HG03354 (cell line): Measurements from ENCODE around the gene TEX19.
"Not testable (repeated sequence)": the region's sequence is repeated elsewhere in the genome, so short reads cannot be mapped to it uniquely, and the experiment has no call there.

ENCODE experiments used
- ATAC-seq: cut with Tn5 transposase; IDR thresholded peaks from one replicate; pipeline ENCODE4 v1.9.1; 2021; ENCODE audit warnings: mild to moderate bottlenecking; ENCODE audit not compliant: unreplicated experiment, poor library complexity, severe bottlenecking

The TEX19 gene

DNA sequence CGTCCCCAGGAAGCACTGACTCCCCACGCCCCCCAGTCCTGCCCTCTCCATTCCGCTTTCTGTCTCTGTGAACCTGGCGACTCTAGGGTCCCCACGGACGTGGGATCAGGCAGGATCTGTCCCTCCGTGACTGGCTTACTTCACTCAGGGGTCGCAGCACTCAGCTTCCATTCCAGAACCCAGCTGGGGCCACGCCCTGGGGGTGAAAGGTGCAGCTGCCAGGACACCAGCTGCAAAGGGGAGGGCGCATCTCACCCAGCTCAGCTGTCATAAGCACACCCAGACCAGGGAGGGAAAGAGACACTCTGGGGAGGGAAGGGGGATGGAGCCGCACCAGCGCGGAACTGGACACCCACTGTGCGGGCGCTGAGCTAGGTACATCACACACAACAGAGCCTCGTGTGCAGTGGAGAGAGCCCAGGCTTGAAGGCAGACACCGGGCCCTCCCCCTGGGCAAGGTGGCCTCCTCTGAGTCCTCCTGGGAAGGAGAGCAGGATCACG is 40.6 kb downstream of the TEX19 start:
- ATAC-seq: no peak

DNA sequence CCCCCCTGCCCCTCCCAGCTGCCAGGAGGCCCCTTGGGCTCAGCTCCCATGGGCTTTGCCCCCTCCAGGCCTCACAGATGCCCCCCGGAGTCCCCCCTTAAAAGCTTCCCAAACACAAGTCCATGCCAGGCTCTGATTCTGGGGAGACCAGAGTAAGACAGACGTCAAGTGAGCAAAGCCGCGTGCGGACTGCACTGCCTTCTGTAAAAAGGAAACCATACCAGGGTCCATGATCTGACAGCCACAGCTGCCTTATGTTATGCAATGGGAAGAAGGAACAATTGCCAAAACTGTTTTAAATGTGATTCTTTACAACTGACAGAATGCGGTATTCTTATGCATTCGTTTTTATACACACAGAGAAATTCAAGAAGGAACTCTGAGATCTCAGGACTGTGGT is 41.2 kb downstream of the TEX19 start:
- no peak for ATAC-seq

DNA sequence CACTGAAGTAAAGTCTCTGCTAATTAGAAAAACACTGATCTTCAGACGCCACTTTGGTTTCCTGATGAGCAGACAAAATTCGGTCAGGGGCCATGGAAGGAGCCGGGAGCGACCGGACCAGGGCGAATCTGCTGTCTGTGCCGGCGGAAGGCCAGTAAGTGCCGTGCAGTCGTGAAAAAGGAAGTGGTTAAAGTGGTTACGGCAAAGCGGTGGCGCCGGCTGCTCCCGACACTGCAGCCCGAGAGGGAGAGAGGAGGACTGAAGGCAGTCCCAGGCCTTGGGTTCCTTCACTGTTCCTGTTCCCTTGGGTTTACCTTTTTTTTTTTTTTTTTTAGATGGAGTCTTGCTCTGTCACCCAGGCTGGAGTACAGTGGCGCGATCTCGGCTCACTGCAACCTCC is 41.8 kb downstream of the TEX19 start:
- peak; percentile 44 for ATAC-seq

DNA sequence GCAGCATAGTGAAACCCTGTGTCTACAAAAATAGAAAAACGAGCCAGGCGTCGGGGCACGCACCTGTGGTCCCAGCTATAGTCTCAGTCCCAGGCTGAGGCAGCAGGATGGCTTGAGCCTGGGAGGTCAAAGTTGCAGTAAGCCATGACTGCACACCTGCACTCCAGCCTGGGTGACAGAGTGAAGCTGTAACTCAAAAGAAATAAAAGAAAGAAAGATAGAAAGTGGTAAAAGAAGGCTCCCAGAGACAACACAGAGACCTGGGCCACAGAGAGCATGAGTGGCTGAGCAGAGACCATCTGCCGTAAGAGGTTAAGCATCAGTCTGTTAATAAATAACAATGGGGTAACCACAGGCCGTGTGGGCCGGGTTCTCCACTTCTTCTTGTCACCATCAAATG is 43.8 kb downstream of the TEX19 start:
- peak; percentile 78 for ATAC-seq

DNA sequence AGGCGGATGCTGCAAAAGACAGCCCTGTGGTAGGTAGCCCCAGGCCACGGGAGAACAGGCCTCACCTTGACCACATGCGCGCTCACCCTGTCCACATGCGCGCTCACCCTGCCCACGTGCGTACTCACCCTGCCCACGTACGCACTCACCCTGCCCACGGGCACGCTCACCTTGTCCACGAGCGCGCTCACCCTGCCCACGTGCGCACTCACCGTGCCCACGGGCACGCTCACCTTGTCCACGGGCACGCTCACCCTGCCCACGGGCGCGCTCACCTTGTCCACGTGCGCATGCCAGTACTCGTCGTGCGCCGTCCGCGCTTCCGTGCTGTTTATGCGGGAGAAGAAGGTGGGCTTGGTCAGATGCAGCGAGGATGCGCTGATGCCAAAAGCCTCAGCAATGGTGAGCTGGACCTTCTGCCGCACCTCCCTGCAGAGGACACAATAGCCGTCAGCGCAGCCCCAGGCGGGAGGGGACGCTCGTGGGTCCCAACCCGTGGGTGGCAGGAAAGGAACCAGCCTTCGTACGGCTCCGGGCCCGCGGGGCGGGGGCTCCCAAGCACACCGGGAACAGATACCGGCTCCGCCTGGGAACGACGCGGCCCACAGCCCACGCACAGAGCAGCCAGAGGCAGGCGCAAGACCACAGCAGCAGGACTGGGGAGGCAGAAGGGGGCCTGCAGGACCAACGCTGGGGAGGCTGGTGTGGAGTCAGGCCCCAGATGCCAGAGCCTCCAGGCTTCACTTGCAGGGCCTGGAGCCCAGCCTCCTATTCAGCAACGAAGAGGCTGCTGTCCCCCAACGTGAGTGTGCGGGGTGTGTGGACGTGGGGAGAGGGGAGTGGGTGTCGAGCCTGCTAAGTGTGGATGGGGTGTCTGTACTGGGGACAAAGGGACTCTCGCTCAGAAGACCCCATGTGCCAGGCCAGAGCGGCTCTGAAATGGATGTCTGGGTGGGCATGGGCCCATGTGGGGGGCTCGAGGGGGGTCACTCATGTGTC is 44.9 kb downstream of the TEX19 start:
- no peak for ATAC-seq

DNA sequence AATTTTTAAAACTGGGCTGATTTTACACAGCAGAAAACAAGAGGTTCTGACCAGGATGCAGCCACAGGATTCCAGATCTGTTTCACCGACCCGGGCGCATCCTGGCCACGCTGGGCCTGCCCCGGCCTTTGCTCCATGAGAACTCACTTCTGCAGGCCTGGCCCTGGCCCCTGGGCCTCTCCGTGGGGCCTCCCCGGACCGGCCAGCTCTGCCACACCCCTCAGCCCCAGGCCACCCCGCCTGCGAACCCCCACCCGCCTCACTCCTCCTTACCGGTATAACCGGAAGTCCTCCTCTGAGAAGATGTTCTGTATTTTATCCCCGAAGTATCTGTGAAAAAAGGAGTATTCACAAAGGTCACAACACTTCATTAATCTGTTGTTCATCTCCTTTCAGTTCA is 46.0 kb downstream of the TEX19 start:
- ATAC-seq: no peak

DNA sequence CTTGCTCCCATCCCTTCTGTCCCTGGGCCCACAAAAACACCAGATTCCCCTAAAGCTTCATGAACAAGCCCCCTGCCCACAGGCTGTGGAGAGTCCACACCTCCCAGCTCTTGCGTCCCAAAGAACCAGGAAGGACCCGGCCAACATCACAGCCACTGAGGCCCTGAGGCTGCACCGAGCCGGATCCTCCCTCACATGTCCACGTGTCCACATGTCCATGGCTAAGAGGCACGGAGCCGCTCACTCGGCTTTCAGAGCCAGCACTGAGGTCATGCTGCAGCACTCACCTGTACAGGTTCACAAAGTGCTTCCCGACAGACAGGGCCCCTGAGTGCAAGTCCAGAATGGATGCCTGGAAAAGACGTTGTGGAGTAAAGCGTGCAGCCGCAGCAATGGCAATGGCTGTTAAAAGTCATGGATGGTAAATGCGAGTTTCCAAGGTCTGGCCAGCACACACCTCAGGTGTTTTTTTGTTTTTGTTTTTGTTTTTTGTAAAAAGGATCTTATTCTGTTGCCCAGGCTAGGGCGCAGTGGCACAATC is 47.2 kb downstream of the TEX19 start:
- no peak for ATAC-seq

DNA sequence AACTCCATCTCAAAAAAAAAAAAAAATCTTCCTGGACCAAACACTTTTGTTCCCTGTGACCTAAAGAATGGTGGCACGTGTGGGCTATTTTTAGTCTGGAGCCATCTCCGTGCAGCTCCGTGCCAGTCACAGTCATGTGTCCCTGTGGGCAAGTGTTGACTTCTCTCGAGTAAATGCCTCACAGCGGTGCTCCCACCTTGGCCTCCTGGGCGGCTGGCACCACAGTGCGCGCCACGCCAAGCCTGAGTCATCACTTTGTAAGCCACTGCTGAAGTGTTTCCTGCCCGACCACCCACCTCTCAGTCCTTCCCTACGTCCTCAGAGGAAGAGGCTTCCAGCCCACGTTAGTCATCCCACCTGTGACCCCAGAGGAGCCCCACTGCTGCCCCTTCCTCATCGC is 48.2 kb downstream of the TEX19 start:
- ATAC-seq: no peak

DNA sequence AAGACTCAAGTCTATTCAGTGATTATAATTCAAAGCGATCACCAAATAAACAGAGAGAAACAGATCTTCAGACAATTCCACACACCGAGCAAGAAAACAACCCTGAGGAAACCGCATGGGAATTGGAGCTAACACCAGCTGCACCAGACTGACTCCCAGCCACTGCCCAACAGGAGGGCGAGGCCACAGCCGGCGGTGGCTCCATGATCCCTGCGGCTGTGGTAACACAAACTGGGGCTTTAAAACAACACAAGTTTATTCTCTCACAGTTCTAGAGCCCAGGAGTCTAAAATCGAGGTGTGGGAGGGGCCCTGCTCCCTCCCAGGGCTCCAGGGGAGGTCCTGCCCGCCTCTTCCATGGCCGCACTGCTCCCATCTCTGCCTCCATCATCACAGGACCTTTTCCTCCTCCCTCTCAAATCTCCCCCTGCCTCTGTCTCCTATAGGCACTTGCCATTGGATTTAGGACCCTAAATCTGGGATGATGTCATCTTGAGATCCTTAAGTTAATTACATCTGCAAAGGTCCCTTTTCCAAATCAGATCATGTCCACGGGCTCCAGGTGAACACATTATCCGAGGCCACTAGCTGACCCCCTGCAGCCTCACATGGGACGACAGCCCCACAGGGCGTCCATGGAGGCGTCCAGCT is 49.4 kb downstream of the TEX19 start:
- ATAC-seq: no peak

DNA sequence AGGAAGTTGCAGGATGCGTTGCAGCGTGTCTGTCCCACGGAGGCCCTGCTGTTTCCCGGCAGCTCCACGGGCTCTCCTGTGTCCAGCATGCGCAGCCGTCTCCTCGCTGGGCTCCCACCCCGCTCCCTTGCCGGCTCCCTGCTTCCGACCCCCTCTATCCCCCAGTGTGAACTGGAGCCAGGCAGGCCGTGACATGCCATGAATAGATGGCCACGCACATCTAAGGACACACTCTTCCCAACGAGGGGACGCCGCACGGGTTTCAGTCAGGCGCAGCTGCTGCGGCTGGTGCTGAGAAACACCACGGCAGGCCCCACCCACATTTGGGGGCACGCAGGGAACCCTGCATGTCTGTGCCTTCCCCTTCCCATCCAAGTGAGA is 49.9 kb downstream of the TEX19 start:
- no peak for ATAC-seq

DNA sequence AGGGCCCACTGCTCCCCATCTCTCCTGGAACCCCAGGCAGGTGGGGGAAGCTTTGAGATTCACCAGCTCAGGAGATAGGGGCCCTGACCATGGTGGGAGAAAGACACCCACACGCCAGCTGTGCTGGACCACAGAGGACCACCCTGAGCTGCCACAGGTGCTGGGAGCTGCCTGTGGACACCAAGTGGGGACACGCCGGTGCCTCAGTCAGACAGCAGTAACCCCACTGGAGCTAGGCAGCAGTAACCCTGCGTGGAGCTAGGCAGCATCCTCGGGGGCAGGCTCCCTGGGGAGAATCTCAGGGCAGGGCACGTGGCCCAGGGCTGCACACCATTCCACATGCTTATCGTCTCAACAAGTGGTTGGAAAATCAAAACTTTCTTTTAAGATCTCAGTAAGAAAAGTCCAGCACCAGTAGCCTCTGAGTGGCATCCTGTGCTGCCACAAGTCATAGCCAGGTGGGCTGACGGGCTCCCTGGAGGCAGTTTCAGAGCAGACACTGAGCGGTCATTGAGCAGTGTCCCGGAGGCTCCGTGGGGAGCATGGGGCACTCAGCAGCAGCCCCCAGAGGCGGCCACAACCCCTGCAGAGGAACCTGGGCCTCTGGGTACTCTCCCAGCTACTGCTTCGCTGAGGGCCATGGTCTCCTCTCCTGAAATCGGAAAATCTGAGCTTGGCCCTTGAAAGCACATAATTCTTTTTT is 51.1 kb downstream of the TEX19 start:
- no peak for ATAC-seq

DNA sequence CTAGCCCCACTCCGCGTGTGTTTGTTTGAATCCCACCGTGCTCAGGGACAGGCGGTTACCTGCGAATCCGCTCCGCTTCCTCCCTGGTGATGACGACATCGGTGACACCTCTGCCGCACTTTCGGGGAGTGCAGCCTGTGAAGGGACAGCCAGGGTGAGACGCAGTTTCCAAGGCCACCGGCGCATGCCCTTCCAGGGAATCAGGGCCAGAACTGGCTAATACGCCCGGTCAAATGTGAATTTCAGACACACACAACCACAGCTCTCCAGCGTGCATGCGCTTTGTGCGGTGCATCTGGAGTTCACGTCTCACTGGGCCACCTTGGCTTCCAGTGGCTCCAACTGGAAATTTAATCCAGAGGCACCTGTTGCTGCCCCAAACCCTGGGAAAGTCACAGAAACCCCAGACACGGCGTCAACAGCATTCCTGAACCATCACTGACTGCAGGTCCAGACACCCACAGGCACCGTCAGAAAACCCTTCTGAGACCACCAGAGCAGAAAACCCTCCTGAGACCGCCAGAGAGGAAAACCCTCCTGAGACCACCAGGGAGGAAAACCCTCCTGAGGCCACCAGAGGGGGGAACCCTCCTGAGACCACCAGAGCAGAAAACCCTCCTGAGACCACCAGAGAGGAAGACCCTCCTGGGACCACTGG is 52.5 kb downstream of the TEX19 start:
- no peak for ATAC-seq

DNA sequence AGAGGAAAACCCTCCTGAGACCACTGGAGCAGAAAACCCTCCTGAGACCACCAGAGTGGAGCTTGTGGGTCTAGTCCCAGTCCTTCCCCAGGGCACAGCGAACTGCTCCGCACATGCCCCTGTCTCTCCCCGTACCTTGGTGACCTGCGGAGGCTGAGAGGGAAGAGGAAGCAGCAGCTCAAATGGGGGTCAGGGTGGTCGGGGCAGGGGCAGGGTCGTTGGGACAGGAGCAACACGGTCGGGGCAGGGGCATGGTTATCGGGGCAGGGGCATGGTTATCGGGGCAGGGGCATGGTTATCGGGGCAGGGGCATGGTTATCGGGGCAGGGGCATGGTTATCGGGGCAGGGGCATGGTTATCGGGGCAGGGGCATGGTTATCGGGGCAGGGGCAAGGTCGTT is 53.0 kb downstream of the TEX19 start:
- not testable (repeated sequence) for ATAC-seq

DNA sequence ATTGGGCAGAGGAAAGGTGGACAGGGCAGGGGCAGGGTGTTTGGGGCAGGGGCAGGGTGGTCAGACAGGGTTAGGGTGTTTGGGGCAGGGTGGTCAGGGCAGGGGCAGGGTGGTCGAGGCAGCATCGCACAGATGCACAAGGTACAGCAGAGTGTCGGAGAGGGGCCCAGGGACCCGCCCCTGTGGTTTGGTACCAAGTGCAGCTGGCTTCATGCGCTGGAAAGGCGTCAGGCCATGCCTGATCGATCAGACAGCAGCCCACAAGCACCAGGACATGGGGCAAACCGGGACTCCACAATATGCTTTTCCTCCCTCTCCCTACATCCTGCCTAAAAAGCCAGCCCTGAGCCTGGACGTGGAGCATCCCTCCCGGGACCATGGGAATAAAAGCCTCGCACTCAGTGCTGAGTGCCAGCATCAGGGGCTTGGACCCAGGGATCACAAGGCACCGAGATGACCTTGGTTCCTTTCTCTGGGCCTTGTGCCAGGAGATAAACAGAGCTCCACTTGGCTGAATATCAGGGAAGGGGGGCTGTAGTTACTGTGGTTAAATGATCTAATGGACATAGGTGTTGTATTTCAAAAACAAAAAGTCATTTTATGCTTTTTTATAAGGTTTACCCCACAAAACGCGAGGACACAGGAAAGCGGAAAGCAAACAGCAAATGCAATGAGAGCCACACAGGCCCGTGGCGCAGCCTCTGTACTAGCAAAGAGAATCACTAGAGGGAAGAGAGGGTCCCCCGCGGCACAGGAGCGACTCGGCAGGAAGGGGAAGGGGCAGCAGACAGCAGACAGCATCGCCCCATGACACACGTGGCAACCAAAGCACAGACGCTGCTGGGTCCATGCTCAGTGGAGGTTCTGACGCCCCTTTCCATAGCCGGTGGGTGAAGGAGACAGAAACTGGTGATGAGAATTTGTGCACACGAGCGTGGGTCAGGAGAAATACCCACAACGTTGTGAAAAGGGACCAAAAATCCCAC is 53.8 kb downstream of the TEX19 start:
- ATAC-seq: no peak
